ENCODE measurements around the gene DLX3. TPM values are rescaled to one million over a fixed set of nuclear protein-coding genes. Genes with fewer than 3 reads are reported as not detected.
A peak's percentile ranks its signal among the peaks of the same experiment; 100 is the strongest.

DLX3 gene
- total RNA-seq, 1 experiment from 2014 or later, result 0.74 TPM

GRCh38 chr17:50028736-50029120, 33.7 kb upstream of the DLX3 start (continued):
- TF ChIP-seq, protein P1, sequence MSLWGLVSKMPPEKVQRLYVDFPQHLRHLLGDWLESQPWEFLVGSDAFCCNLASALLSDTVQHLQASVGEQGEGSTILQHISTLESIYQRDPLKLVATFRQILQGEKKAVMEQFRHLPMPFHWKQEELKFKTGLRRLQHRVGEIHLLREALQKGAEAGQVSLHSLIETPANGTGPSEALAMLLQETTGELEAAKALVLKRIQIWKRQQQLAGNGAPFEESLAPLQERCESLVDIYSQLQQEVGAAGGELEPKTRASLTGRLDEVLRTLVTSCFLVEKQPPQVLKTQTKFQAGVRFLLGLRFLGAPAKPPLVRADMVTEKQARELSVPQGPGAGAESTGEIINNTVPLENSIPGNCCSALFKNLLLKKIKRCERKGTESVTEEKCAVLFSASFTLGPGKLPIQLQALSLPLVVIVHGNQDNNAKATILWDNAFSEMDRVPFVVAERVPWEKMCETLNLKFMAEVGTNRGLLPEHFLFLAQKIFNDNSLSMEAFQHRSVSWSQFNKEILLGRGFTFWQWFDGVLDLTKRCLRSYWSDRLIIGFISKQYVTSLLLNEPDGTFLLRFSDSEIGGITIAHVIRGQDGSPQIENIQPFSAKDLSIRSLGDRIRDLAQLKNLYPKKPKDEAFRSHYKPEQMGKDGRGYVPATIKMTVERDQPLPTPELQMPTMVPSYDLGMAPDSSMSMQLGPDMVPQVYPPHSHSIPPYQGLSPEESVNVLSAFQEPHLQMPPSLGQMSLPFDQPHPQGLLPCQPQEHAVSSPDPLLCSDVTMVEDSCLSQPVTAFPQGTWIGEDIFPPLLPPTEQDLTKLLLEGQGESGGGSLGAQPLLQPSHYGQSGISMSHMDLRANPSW (CRISPR knock-in tag; conservative IDR thresholded peaks at IDR 0.05; ENCODE audit: low read depth), result no peak
- no peak for TF ChIP-seq FOXJ3 (CRISPR knock-in tag; IDR thresholded peaks at IDR 0.05; ENCODE audit: borderline replicate concordance)
- no peak for TF ChIP-seq SMAD4 (CRISPR knock-in tag; IDR thresholded peaks at IDR 0.05)
- TF ChIP-seq OVOL2 (CRISPR knock-in tag; IDR thresholded peaks at IDR 0.05; ENCODE audit: borderline replicate concordance), result no peak
- TF ChIP-seq ZNF425 (CRISPR knock-in tag; conservative IDR thresholded peaks at IDR 0.05), result no peak

DNA sequence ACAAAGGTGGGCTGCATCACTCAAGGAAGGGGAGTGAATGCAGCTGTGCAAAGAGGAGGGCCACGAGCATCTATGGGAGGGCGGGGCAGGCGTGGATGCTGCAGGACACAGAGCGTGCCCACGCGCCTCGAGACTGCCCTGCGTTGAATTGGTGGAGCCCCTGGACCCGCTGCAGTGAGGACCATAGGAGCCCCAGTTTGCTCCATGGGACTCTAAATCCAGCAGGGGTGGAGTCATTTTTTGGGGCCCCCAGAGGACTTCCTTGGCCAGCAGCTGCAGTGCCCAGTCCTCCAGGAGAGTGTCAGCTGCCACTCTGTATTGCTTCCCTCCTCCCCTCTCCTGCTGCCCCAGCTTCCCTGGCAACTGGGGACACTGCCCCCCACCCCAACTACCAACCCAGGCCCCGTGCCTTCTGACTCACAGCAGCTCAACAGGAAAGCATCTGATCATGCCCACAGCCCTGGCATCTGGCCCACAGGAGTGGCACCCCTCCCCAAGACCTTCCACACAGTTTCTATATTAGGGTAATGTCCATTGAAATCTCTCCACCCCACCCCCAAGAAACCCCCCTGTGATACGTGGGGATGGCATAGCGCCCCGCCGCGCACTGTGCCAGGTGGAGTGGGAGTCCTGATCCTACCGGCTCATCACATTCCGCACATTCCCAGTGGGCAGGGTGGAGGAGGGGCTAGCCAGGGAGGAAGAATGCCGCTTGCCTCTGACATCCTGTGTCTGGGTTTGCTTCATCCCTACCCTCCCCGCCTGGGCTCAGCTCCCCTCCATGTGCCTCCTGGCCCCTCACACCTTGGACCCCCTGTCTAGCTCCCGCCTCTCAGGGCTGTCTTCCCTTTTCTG, 33.1 kb upstream of the DLX3 start:
- peaks cover 11% of the 10 kb centered on the region for H3K27me3 Mint-ChIP-seq (ENCODE audit: low read depth)
- ATAC-seq, result peak; percentile 62
- ChIA-PET CTCF (interaction anchor here (0.6 to 8.2 kb wide), 17 partner anchors 24 to 332 kb away, joined by 3 to 71 read pairs (median 3); partner anchors contain the start of genes ITGA3 and PDK2), POLR2A (interaction anchor here (1.9 kb wide), 1 partner anchor 27 kb away, joined by 15 read pairs; the partner anchor contains the start of gene ITGA3)
- TF ChIP-seq, protein P2, sequence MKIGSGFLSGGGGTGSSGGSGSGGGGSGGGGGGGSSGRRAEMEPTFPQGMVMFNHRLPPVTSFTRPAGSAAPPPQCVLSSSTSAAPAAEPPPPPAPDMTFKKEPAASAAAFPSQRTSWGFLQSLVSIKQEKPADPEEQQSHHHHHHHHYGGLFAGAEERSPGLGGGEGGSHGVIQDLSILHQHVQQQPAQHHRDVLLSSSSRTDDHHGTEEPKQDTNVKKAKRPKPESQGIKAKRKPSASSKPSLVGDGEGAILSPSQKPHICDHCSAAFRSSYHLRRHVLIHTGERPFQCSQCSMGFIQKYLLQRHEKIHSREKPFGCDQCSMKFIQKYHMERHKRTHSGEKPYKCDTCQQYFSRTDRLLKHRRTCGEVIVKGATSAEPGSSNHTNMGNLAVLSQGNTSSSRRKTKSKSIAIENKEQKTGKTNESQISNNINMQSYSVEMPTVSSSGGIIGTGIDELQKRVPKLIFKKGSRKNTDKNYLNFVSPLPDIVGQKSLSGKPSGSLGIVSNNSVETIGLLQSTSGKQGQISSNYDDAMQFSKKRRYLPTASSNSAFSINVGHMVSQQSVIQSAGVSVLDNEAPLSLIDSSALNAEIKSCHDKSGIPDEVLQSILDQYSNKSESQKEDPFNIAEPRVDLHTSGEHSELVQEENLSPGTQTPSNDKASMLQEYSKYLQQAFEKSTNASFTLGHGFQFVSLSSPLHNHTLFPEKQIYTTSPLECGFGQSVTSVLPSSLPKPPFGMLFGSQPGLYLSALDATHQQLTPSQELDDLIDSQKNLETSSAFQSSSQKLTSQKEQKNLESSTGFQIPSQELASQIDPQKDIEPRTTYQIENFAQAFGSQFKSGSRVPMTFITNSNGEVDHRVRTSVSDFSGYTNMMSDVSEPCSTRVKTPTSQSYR (CRISPR knock-in tag; IDR thresholded peaks at IDR 0.05), result peak; percentile 51; the same call in 1 of the 2 replicates
- TF ChIP-seq SOX15 (CRISPR knock-in tag; IDR thresholded peaks at IDR 0.05), result no peak
- TF ChIP-seq ZNF121 (CRISPR knock-in tag; IDR thresholded peaks at IDR 0.05), result 0 out of 2 replicates have a peak, but pooled peaks have one; percentile 3
- peaks cover 4% of the 10 kb centered on the region; the same call in 1 of the 2 replicates for H3K9me3 Mint-ChIP-seq
- H3K4me3 Mint-ChIP-seq, result 0 out of 2 replicates have a peak overlapping the region, but pooled peaks have one; percentile 20
- no peak overlapping the region for H3K27ac Mint-ChIP-seq
- DNase-seq (ENCODE audit: low spot score), result peak; percentile 74
- no peaks in the 10 kb centered on the region for H3K36me3 Mint-ChIP-seq
- H3K4me1 Mint-ChIP-seq, result peaks cover 25% of the 10 kb centered on the region

- Mint-ChIP-seq H3K4me3 (peak overlapping the region; percentile 53), H3K4me1 (peaks cover 25% of the 10 kb centered on the region)
- POLR2A ChIA-PET, result interaction anchor here (1.9 kb wide), 1 partner anchor 28 kb away, joined by 15 read pairs; the partner anchor contains the start of gene ITGA3
- no peak for TF ChIP-seq IRF1 (CRISPR knock-in tag; IDR thresholded peaks at IDR 0.05)
- TF ChIP-seq ZNF138 (CRISPR knock-in tag; conservative IDR thresholded peaks at IDR 0.05), result no peak
- TF ChIP-seq CTCF (IDR thresholded peaks at IDR 0.05), result peak; percentile 64; the same call in 1 of the 2 replicates
- TF ChIP-seq, protein P3, sequence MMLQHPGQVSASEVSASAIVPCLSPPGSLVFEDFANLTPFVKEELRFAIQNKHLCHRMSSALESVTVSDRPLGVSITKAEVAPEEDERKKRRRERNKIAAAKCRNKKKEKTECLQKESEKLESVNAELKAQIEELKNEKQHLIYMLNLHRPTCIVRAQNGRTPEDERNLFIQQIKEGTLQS (CRISPR knock-in tag; conservative IDR thresholded peaks at IDR 0.05), result no peak
- TF ChIP-seq, protein P4, sequence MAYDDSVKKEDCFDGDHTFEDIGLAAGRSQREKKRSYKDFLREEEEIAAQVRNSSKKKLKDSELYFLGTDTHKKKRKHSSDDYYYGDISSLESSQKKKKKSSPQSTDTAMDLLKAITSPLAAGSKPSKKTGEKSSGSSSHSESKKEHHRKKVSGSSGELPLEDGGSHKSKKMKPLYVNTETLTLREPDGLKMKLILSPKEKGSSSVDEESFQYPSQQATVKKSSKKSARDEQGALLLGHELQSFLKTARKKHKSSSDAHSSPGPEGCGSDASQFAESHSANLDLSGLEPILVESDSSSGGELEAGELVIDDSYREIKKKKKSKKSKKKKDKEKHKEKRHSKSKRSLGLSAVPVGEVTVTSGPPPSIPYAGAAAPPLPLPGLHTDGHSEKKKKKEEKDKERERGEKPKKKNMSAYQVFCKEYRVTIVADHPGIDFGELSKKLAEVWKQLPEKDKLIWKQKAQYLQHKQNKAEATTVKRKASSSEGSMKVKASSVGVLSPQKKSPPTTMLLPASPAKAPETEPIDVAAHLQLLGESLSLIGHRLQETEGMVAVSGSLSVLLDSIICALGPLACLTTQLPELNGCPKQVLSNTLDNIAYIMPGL (CRISPR knock-in tag; IDR thresholded peaks at IDR 0.05), result peak; percentile 64; the same call in 1 of the 2 replicates
- no peak for TF ChIP-seq ESRRA (CRISPR knock-in tag; IDR thresholded peaks at IDR 0.05; ENCODE audit: borderline replicate concordance)
- no peak for TF ChIP-seq OVOL2 (CRISPR knock-in tag; IDR thresholded peaks at IDR 0.05; ENCODE audit: borderline replicate concordance)
- TF ChIP-seq TEAD1 (CRISPR knock-in tag; IDR thresholded peaks at IDR 0.05), result no peak
- TF ChIP-seq FOXK1 (CRISPR knock-in tag; IDR thresholded peaks at IDR 0.05), result no peak
These were observed 32.3 kb upstream of the DLX3 start for GRCh38 chr17:50027172-50027880.

More at GRCh38 chr17:50027172-50027880, 32.3 kb upstream of the DLX3 start:
- peaks cover 11% of the 10 kb centered on the region for H3K27me3 Mint-ChIP-seq (ENCODE audit: low read depth)
- no peak overlapping the region for H3K27ac Mint-ChIP-seq
- ATAC-seq, result peak; percentile 33
- DNase-seq (ENCODE audit: low spot score), result peak; percentile 47
- H3K36me3 Mint-ChIP-seq, result no peaks in the 10 kb centered on the region
- peaks cover 4% of the 10 kb centered on the region; the same call in 1 of the 2 replicates for H3K9me3 Mint-ChIP-seq
- CTCF ChIA-PET, result interaction anchor here (0.6 to 8.2 kb wide), 13 partner anchors 25 to 333 kb away, joined by 3 to 71 read pairs (median 3); partner anchors contain the start of genes ITGA3 and PDK2

Data from WTC11 (cell line).